Osteocyte (in vitro differentiated cells): ENCODE measurements around the gene HLA-C. TPM values are rescaled to one million over a fixed set of nuclear protein-coding genes. Genes with fewer than 3 reads are reported as not detected.
"Not testable (repeated sequence)": the region's sequence is repeated elsewhere in the genome, so short reads cannot be mapped to it uniquely, and the experiment has no call there.

ENCODE experiments used
- DNase-seq: peaks from one replicate; pipeline ENCODE4 v3.0.0; 2021; ENCODE audit warnings: mixed read lengths; ENCODE audit not compliant: unreplicated experiment; ENCODE audit errors: extremely low spot score
- H3K27ac Mint-ChIP-seq: one replicate; pipeline ENCODE4 v1.8.0; 2021; ENCODE audit warnings: mild to moderate bottlenecking, mixed read lengths; ENCODE audit not compliant: unreplicated experiment
- H3K27me3 Mint-ChIP-seq: one replicate; pipeline ENCODE4 v1.8.0; 2021; ENCODE audit warnings: mixed read lengths; ENCODE audit not compliant: unreplicated experiment
- H3K36me3 Mint-ChIP-seq: one replicate; pipeline ENCODE4 v1.8.0; 2021; ENCODE audit warnings: mixed read lengths; ENCODE audit not compliant: unreplicated experiment
- H3K4me1 Mint-ChIP-seq: one replicate; pipeline ENCODE4 v1.8.0; 2021; ENCODE audit warnings: mixed read lengths; ENCODE audit not compliant: unreplicated experiment
- H3K4me3 Mint-ChIP-seq: one replicate; pipeline ENCODE4 v1.8.0; 2021; ENCODE audit warnings: mild to moderate bottlenecking, moderate library complexity, mixed read lengths; ENCODE audit not compliant: unreplicated experiment
- H3K9me3 Mint-ChIP-seq: one replicate; pipeline ENCODE4 v1.8.0; 2021; ENCODE audit warnings: mixed read lengths; ENCODE audit not compliant: unreplicated experiment
- total RNA-seq: library from RNA; stranded (reverse); gene quantifications from 2 replicates; pipeline ENCODE4 v1.2.1, GENCODE V29; 2021
- TF ChIP-seq, protein P1 (sequence below): fragments of 200-600 bp; sonication (generic); IDR thresholded peaks from 2 replicates; pipeline ENCODE4 v1.5.0; 2021; ENCODE audit warnings: antibody characterized with exemption, mild to moderate bottlenecking, moderate library complexity

Gene HLA-C
- total RNA-seq, 1 donor from 2014 or later: 408 TPM

GRCh38 chr6:31267651-31268368, 4.1 kb downstream of the HLA-C start:
- TF ChIP-seq, protein P1, sequence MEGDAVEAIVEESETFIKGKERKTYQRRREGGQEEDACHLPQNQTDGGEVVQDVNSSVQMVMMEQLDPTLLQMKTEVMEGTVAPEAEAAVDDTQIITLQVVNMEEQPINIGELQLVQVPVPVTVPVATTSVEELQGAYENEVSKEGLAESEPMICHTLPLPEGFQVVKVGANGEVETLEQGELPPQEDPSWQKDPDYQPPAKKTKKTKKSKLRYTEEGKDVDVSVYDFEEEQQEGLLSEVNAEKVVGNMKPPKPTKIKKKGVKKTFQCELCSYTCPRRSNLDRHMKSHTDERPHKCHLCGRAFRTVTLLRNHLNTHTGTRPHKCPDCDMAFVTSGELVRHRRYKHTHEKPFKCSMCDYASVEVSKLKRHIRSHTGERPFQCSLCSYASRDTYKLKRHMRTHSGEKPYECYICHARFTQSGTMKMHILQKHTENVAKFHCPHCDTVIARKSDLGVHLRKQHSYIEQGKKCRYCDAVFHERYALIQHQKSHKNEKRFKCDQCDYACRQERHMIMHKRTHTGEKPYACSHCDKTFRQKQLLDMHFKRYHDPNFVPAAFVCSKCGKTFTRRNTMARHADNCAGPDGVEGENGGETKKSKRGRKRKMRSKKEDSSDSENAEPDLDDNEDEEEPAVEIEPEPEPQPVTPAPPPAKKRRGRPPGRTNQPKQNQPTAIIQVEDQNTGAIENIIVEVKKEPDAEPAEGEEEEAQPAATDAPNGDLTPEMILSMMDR: no peak
- H3K27ac Mint-ChIP-seq: no peak overlapping the region
- peaks cover 12% of the 10 kb centered on the region for H3K27me3 Mint-ChIP-seq
- H3K36me3 Mint-ChIP-seq: peaks cover 21% of the 10 kb centered on the region
- peaks cover 2% of the 10 kb centered on the region for H3K9me3 Mint-ChIP-seq
- H3K4me1 Mint-ChIP-seq: peaks cover 20% of the 10 kb centered on the region
- no peak for DNase-seq
- H3K4me3 Mint-ChIP-seq: no peak overlapping the region

DNA sequence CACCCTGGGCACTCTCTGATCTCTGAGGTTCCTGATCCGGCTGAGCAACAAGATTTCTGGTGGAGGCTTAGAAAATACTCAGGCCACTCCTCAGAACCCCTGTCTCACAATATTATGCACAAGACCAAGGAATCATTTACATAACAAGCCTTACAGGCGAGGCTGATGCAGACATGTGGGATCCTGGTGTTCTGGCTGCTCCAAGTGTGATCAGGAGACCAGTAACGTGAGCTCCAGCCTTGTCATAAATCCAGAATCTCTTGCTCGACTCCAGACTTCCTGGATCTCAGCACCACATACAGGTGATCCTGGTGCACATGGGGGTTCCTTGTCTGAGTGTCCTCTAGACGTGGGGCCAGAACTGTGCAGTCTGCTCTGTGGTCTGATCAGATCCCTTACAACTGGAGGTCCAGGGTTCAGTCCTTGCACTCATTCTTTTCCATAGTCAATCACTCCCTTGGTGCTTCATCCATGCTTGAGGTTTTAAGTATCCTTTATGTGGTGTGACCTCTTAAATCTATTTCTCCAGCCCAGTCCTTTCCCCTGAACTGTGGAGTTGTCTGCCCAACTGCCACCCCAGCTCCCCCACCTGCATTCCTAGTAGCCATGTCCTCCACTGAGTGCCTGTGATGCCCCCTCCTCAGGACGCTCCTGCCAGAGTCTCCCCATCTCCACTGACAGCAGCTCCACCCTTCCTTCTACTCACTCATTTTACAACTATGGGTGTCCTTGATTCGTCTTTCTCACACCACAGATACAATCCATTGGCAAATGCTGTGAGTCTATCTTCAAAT, 5.1 kb downstream of the HLA-C start:
- no peak for DNase-seq
- H3K27me3 Mint-ChIP-seq: peaks cover 17% of the 10 kb centered on the region
- no peak overlapping the region for H3K27ac Mint-ChIP-seq
- no peak overlapping the region for H3K4me3 Mint-ChIP-seq
- H3K9me3 Mint-ChIP-seq: peaks cover 8% of the 10 kb centered on the region
- H3K36me3 Mint-ChIP-seq: peaks cover 21% of the 10 kb centered on the region
- TF ChIP-seq, protein P1: no peak
- H3K4me1 Mint-ChIP-seq: peaks cover 12% of the 10 kb centered on the region

GRCh38 chr6:31265926-31266325, 6.0 kb downstream of the HLA-C start:
- peaks cover 8% of the 10 kb centered on the region for H3K9me3 Mint-ChIP-seq
- H3K27ac Mint-ChIP-seq: no peak overlapping the region
- H3K4me3 Mint-ChIP-seq: no peak overlapping the region
- H3K27me3 Mint-ChIP-seq: peaks cover 18% of the 10 kb centered on the region
- DNase-seq: no peak
- H3K4me1 Mint-ChIP-seq: peaks cover 10% of the 10 kb centered on the region
- TF ChIP-seq, protein P1: no peak
- H3K36me3 Mint-ChIP-seq: peaks cover 21% of the 10 kb centered on the region

DNA sequence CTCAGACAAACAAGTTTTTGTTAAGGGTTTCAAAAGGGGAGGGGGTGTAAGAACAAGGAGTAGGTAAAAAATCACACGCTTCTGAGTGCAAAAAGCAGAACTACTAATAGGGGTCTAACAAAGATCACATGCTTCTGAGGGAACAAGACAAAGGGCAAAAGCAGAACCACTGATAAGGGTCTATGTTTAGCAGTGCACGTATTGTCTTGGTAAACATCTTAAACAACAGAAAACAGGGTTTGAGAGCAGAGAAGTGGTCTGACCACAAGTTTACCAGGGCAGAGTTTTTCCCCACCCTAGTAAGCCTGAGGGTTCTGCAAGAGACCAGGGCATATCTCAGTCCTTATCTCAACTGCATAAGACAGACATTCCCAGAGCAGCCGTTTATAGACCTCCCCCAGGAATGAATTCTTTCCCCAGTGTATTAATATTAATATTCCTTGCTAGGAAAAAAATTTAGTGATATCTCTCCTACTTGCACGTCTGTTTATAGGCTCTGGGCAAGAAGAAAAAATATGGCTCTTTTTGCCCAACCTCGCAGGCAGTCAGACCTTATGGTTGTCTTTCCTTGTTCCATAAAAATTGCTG, 8.5 kb downstream of the HLA-C start:
- not testable (repeated sequence) for H3K27ac Mint-ChIP-seq, H3K36me3 Mint-ChIP-seq, H3K4me3 Mint-ChIP-seq, H3K9me3 Mint-ChIP-seq, H3K4me1 Mint-ChIP-seq, DNase-seq
- peaks cover 27% of the 10 kb centered on the region for H3K27me3 Mint-ChIP-seq

- H3K9me3 Mint-ChIP-seq, H3K4me3 Mint-ChIP-seq, DNase-seq, H3K36me3 Mint-ChIP-seq, H3K27ac Mint-ChIP-seq, H3K4me1 Mint-ChIP-seq: not testable (repeated sequence)
- H3K27me3 Mint-ChIP-seq: peaks cover 35% of the 10 kb centered on the region
Measured at GRCh38 chr6:31259995-31260394, 11.9 kb downstream of the HLA-C start.

GRCh38 chr6:31252625-31253024, 19.3 kb downstream of the HLA-C start:
- no peak for DNase-seq
- no peaks in the 10 kb centered on the region for H3K4me1 Mint-ChIP-seq
- H3K4me3 Mint-ChIP-seq: no peak overlapping the region
- TF ChIP-seq, protein P1: no peak
- H3K9me3 Mint-ChIP-seq: peaks cover 17% of the 10 kb centered on the region
- H3K27me3 Mint-ChIP-seq: peaks cover 74% of the 10 kb centered on the region
- H3K36me3 Mint-ChIP-seq: peaks cover 3% of the 10 kb centered on the region
- H3K27ac Mint-ChIP-seq: no peak overlapping the region
